Thoracic aorta (tissue), 2 donors: ENCODE measurements around the gene ARVCF. TPM values are rescaled to one million over a fixed set of nuclear protein-coding genes. Genes with fewer than 3 reads are reported as not detected.
A peak's percentile ranks its signal among the peaks of the same experiment; 100 is the strongest.

ENCODE experiments used
- ATAC-seq: fragments of 150-250 bp; one replicate; pipeline ENCODE4 v1.8.0; 2017; ENCODE audit warnings: low read depth; ENCODE audit not compliant: insufficient number of reproducible peaks, low FRiP score
- DNase-seq: peaks from one replicate; pipeline ENCODE4 v3.0.0-alpha.2; 2020; ENCODE audit warnings: low spot score
- H3K27ac ChIP-seq, 2 donors: fragments of 200-600 bp; sonication (generic); 1 replicate in 1 of 2; 2 replicates in 1 of 2; pipeline ENCODE4 v1.5.1; 2016; ENCODE audit warnings: mild to moderate bottlenecking in 2 of 2, moderate library complexity in 2 of 2
- H3K27me3 ChIP-seq: fragments of 200-600 bp; sonication (generic); replicated peaks from 2 replicates; pipeline ENCODE4 v1.6.0; 2016; ENCODE audit warnings: mild to moderate bottlenecking; ENCODE audit not compliant: insufficient read depth
- H3K36me3 ChIP-seq: fragments of 200-600 bp; sonication (generic); one replicate; pipeline ENCODE4 v1.5.1; 2016
- H3K4me1 ChIP-seq, 2 donors: fragments of 200-600 bp; sonication (generic); 1 replicate in 1 of 2; 2 replicates in 1 of 2; pipeline versions ENCODE4 v1.5.1 to v1.6.0; 2016; ENCODE audit warnings: low read depth in 2 of 2, mild to moderate bottlenecking in 1 of 2; ENCODE audit not compliant: control insufficient read depth in 1 of 2
- H3K4me3 ChIP-seq: fragments of 200-600 bp; sonication (generic); 2 replicates; pipeline ENCODE4 v1.5.1; 2016; ENCODE audit warnings: mild to moderate bottlenecking
- H3K9me3 ChIP-seq: fragments of 200-600 bp; sonication (generic); 2 replicates; pipeline ENCODE4 v1.5.1; 2016
- CTCF ChIP-seq: fragments of 200-600 bp; sonication (generic); IDR thresholded peaks from one replicate; pipeline ENCODE4 v1.5.1; 2019; ENCODE audit warnings: antibody characterized with exemption
- total RNA-seq, 2 donors: library from RNA; depleted of rRNA; stranded (reverse); fragments of >200 nt; gene quantifications; one replicate each; pipeline versions ENCODE4 v1.1.0 to v1.2.3, GENCODE V29; 2016

Gene ARVCF
- total RNA-seq, 2 donors from 2014 or later = 95.0 to 165 TPM

GRCh38 chr22:19959043-19959586, 57.5 kb downstream of the ARVCF start:
- Histone ChIP-seq H3K27ac (peak overlapping the region; percentile 35 to 63), H3K36me3 (peaks cover 9% of the 10 kb centered on the region), H3K9me3 (no peaks in the 10 kb centered on the region), H3K4me3 (peak overlapping the region; percentile 64), H3K27me3 (no peaks in the 10 kb centered on the region), H3K4me1 (peaks cover 6 to 29% of the 10 kb centered on the region in 2 donors)
- no peak for TF ChIP-seq CTCF
- DNase-seq (peak; percentile 59), ATAC-seq (no peak)

- no peaks in the 10 kb centered on the region for H3K27me3 ChIP-seq
- H3K36me3 ChIP-seq = peaks cover 4% of the 10 kb centered on the region
- H3K27ac ChIP-seq = peak overlapping the region; percentile 35 to 63
- no peak for TF ChIP-seq CTCF
- peaks cover 11 to 36% of the 10 kb centered on the region in 2 donors for H3K4me1 ChIP-seq
- ATAC-seq (peak; percentile 15), DNase-seq (no peak)
- no peaks in the 10 kb centered on the region for H3K9me3 ChIP-seq
- peak overlapping the region; percentile 64 for H3K4me3 ChIP-seq
Observed at GRCh38 chr22:19958083-19959042, 58.3 kb downstream of the ARVCF start.

- H3K36me3 ChIP-seq = peaks cover 4% of the 10 kb centered on the region
- no peak overlapping the region for H3K27ac ChIP-seq
- DNase-seq (no peak), ATAC-seq (no peak)
- no peak overlapping the region for H3K4me3 ChIP-seq
- H3K9me3 ChIP-seq = no peaks in the 10 kb centered on the region
- H3K4me1 ChIP-seq = peaks cover 15 to 35% of the 10 kb centered on the region in 2 donors
- no peak for TF ChIP-seq CTCF
- H3K27me3 ChIP-seq = no peaks in the 10 kb centered on the region
Observed at GRCh38 chr22:19957445-19957844, 59.2 kb downstream of the ARVCF start.

- ATAC-seq (no peak), DNase-seq (no peak)
- Histone ChIP-seq H3K27me3 (no peaks in the 10 kb centered on the region), H3K27ac (peak overlapping the region in 1 of 2 donors; percentile 8), H3K36me3 (no peaks in the 10 kb centered on the region), H3K4me3 (no peak overlapping the region), H3K9me3 (no peaks in the 10 kb centered on the region), H3K4me1 (peaks cover 15 to 29% of the 10 kb centered on the region in 2 donors)
- no peak for TF ChIP-seq CTCF
Observed at GRCh38 chr22:19955241-19956128, 61.1 kb downstream of the ARVCF start.
